ENCODE data around the gene POLR2E.

POLR2E gene

GRCh38 chr19:1088416-1089010 is 6.7 kb downstream of the POLR2E start:
- peaks cover 5% of the 10 kb centered on the region for H3K9me3 ChIP-seq (ENCODE audit: insufficient read depth, low read depth, low read length)
- no peak overlapping the region for H2BK12ac ChIP-seq (ENCODE audit: low read length)
- no peak overlapping the region for H2AFZ ChIP-seq (ENCODE audit: insufficient read depth, low read length, poor library complexity)
- no peak overlapping the region for H3K18ac ChIP-seq (ENCODE audit: low read length)
- no peak overlapping the region for H4K91ac ChIP-seq (ENCODE audit: low read depth, low read length)
- H3K9ac ChIP-seq (ENCODE audit: low read length), result no peak overlapping the region
- no peak overlapping the region for H3K4me2 ChIP-seq (ENCODE audit: low read length)
- no peak overlapping the region for H3K4ac ChIP-seq (ENCODE audit: low read depth, low read length)
- no peaks in the 10 kb centered on the region for H3K79me2 ChIP-seq (ENCODE audit: control insufficient read depth, insufficient read depth, low read length, poor library complexity)
- peaks cover 59 to 64% of the 10 kb centered on the region in 2 experiments for H3K36me3 ChIP-seq (ENCODE audit: control insufficient read depth in 1 of 2, insufficient read depth in 2 of 2, low read length in 2 of 2)
- H4K12ac ChIP-seq (ENCODE audit: low read depth, low read length), result no peak overlapping the region
- H3K27ac ChIP-seq (ENCODE audit: low read depth, low read length), result no peak overlapping the region
- no peak for DNase-seq
- H4K8ac ChIP-seq (ENCODE audit: low read depth, low read length), result no peak overlapping the region
- H2BK5ac ChIP-seq (ENCODE audit: low read depth, low read length, poor library complexity), result no peak overlapping the region
- H3K14ac ChIP-seq (ENCODE audit: low read length), result no peak overlapping the region
- no CpG with 5 or more reads among the region's 27 CpGs for WGBS (ENCODE audit: extremely low coverage, insufficient coverage, insufficient read length)
- no peaks in the 10 kb centered on the region for H3K27me3 ChIP-seq (ENCODE audit: insufficient read depth, low read length)
- H3K4me3 ChIP-seq (ENCODE audit: low read depth, low read length), result no peak overlapping the region
- H2AK5ac ChIP-seq (ENCODE audit: low read length), result no peak overlapping the region
- H3K79me1 ChIP-seq (ENCODE audit: low read length), result no peaks in the 10 kb centered on the region
- no peak overlapping the region for H3K23ac ChIP-seq (ENCODE audit: low read length)
- H3K4me1 ChIP-seq (ENCODE audit: control insufficient read depth in 1 of 2, insufficient read depth in 2 of 2, low read length in 2 of 2), result no peaks in the 10 kb centered on the region
- H2BK120ac ChIP-seq (ENCODE audit: insufficient read depth, low read length, poor library complexity), result no peak overlapping the region

- Histone ChIP-seq H4K12ac (ENCODE audit: low read depth, low read length) (no peak overlapping the region), H3K79me1 (ENCODE audit: low read length) (no peaks in the 10 kb centered on the region), H3K27ac (ENCODE audit: low read depth, low read length) (no peak overlapping the region), H2BK120ac (ENCODE audit: insufficient read depth, low read length, poor library complexity) (no peak overlapping the region), H3K18ac (ENCODE audit: low read length) (no peak overlapping the region), H3K4ac (ENCODE audit: low read depth, low read length) (no peak overlapping the region), H3K23ac (ENCODE audit: low read length) (no peak overlapping the region), H3K27me3 (ENCODE audit: insufficient read depth, low read length) (no peaks in the 10 kb centered on the region), H4K91ac (ENCODE audit: low read depth, low read length) (no peak overlapping the region), H3K4me3 (ENCODE audit: low read depth, low read length) (no peak overlapping the region), H3K36me3 (ENCODE audit: control insufficient read depth in 1 of 2, insufficient read depth in 2 of 2, low read length in 2 of 2) (peaks cover 53 to 58% of the 10 kb centered on the region in 2 experiments), H3K9ac (ENCODE audit: low read length) (no peak overlapping the region), H2BK12ac (ENCODE audit: low read length) (no peak overlapping the region), H3K9me3 (ENCODE audit: insufficient read depth, low read depth, low read length) (peaks cover 5% of the 10 kb centered on the region), H3K4me2 (ENCODE audit: low read length) (no peak overlapping the region), H2AFZ (ENCODE audit: insufficient read depth, low read length, poor library complexity) (no peak overlapping the region), H2BK5ac (ENCODE audit: low read depth, low read length, poor library complexity) (no peak overlapping the region), H3K79me2 (ENCODE audit: control insufficient read depth, insufficient read depth, low read length, poor library complexity) (no peaks in the 10 kb centered on the region), H3K14ac (ENCODE audit: low read length) (no peak overlapping the region), H4K8ac (ENCODE audit: low read depth, low read length) (no peak overlapping the region), H2AK5ac (ENCODE audit: low read length) (no peak overlapping the region), H3K4me1 (ENCODE audit: control insufficient read depth in 1 of 2, insufficient read depth in 2 of 2, low read length in 2 of 2) (no peaks in the 10 kb centered on the region)
- no CpG with 5 or more reads among the region's 27 CpGs for WGBS (ENCODE audit: extremely low coverage, insufficient coverage, insufficient read length)
- DNase-seq, result peak in 1 of 2 donors; percentile 39
These were observed 7.3 kb downstream of the POLR2E start for GRCh38 chr19:1087813-1088415.

- Histone ChIP-seq H2AFZ (ENCODE audit: insufficient read depth, low read length, poor library complexity) (no peak overlapping the region), H3K23ac (ENCODE audit: low read length) (no peak overlapping the region), H4K8ac (ENCODE audit: low read depth, low read length) (no peak overlapping the region), H3K79me1 (ENCODE audit: low read length) (no peaks in the 10 kb centered on the region), H4K91ac (ENCODE audit: low read depth, low read length) (no peak overlapping the region), H2BK5ac (ENCODE audit: low read depth, low read length, poor library complexity) (no peak overlapping the region), H3K27me3 (ENCODE audit: insufficient read depth, low read length) (no peaks in the 10 kb centered on the region), H4K12ac (ENCODE audit: low read depth, low read length) (no peak overlapping the region), H3K27ac (ENCODE audit: low read depth, low read length) (no peak overlapping the region), H3K9ac (ENCODE audit: low read length) (no peak overlapping the region), H3K4me2 (ENCODE audit: low read length) (no peak overlapping the region), H2BK120ac (ENCODE audit: insufficient read depth, low read length, poor library complexity) (no peak overlapping the region), H3K4me3 (ENCODE audit: low read depth, low read length) (no peak overlapping the region), H3K9me3 (ENCODE audit: insufficient read depth, low read depth, low read length) (peaks cover 5% of the 10 kb centered on the region), H3K36me3 (ENCODE audit: control insufficient read depth in 1 of 2, insufficient read depth in 2 of 2, low read length in 2 of 2) (peaks cover 45 to 51% of the 10 kb centered on the region in 2 experiments), H3K14ac (ENCODE audit: low read length) (no peak overlapping the region), H3K4ac (ENCODE audit: low read depth, low read length) (no peak overlapping the region), H3K4me1 (ENCODE audit: control insufficient read depth in 1 of 2, insufficient read depth in 2 of 2, low read length in 2 of 2) (peaks cover 0 to 2% of the 10 kb centered on the region in 2 experiments), H3K79me2 (ENCODE audit: control insufficient read depth, insufficient read depth, low read length, poor library complexity) (no peaks in the 10 kb centered on the region), H2BK12ac (ENCODE audit: low read length) (no peak overlapping the region), H3K18ac (ENCODE audit: low read length) (no peak overlapping the region), H2AK5ac (ENCODE audit: low read length) (no peak overlapping the region)
- WGBS (ENCODE audit: extremely low coverage, insufficient coverage, insufficient read length), result no CpG with 5 or more reads among the region's 21 CpGs
- DNase-seq, result no peak
These were observed 8.6 kb downstream of the POLR2E start for GRCh38 chr19:1086613-1087012.

- Histone ChIP-seq H3K79me2 (ENCODE audit: control insufficient read depth, insufficient read depth, low read length, poor library complexity) (no peaks in the 10 kb centered on the region), H2BK12ac (ENCODE audit: low read length) (no peak overlapping the region), H3K9ac (ENCODE audit: low read length) (no peak overlapping the region), H2BK120ac (ENCODE audit: insufficient read depth, low read length, poor library complexity) (no peak overlapping the region), H3K36me3 (ENCODE audit: control insufficient read depth in 1 of 2, insufficient read depth in 2 of 2, low read length in 2 of 2) (peaks cover 38 to 44% of the 10 kb centered on the region in 2 experiments), H3K4me1 (ENCODE audit: control insufficient read depth in 1 of 2, insufficient read depth in 2 of 2, low read length in 2 of 2) (peaks cover 0 to 2% of the 10 kb centered on the region in 2 experiments), H3K18ac (ENCODE audit: low read length) (no peak overlapping the region), H3K4me3 (ENCODE audit: low read depth, low read length) (no peak overlapping the region), H3K4me2 (ENCODE audit: low read length) (no peak overlapping the region), H2AK5ac (ENCODE audit: low read length) (no peak overlapping the region), H4K12ac (ENCODE audit: low read depth, low read length) (no peak overlapping the region), H2AFZ (ENCODE audit: insufficient read depth, low read length, poor library complexity) (no peak overlapping the region), H3K4ac (ENCODE audit: low read depth, low read length) (no peak overlapping the region), H3K9me3 (ENCODE audit: insufficient read depth, low read depth, low read length) (peaks cover 5% of the 10 kb centered on the region), H3K23ac (ENCODE audit: low read length) (no peak overlapping the region), H3K27me3 (ENCODE audit: insufficient read depth, low read length) (no peaks in the 10 kb centered on the region), H4K8ac (ENCODE audit: low read depth, low read length) (no peak overlapping the region), H3K79me1 (ENCODE audit: low read length) (no peaks in the 10 kb centered on the region), H4K91ac (ENCODE audit: low read depth, low read length) (no peak overlapping the region), H3K27ac (ENCODE audit: low read depth, low read length) (no peak overlapping the region), H3K14ac (ENCODE audit: low read length) (no peak overlapping the region), H2BK5ac (ENCODE audit: low read depth, low read length, poor library complexity) (no peak overlapping the region)
- DNase-seq, result no peak
- WGBS (ENCODE audit: extremely low coverage, insufficient coverage, insufficient read length), result no CpG with 5 or more reads among the region's 38 CpGs
These were observed 9.3 kb downstream of the POLR2E start for GRCh38 chr19:1085676-1086442.

Data from trophoblast cell (in vitro differentiated cells and primary cell).